ENCODE measurements around the gene ARFIP2. TPM values are rescaled to one million over a fixed set of nuclear protein-coding genes. Genes with fewer than 3 reads are reported as not detected.

ARFIP2 gene
- total RNA-seq, 1 experiment from 2014 or later = 65.2 TPM

DNA sequence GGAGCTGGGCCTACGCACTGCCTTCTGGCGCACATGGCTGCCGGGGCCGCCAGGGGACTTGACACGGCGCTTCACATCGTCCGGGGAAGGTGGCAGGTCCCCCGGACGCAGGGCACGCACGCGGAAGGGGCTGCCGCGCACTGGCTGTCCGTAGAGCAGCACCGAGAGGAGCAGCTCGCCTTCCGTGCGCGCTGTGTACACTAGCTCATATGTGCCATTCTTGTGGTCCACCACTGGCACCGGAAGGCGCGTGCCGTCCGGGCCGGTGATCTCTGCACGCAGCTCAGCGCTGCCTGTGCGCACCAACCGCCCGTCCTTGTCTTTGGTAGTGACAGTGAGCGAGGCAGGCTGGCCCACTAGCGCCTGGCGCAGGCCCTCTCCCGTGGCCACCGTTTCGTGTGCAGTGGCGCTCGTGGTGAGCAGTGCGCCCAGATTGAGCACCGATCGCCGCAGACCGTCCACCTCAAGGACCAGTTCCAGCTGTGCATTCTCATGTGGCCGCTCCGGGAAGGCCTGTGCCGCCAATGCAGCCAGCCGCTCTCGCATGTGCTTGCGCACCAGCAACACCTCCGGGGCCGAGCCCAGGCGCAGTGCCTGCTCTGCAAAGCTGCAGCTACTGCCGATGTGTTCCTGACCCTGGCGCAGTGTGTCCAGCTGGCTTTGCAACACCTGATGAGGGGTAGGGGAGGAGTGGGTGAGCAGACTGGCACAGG, 24.6 kb downstream of the ARFIP2 start:
- ChIA-PET CTCF (no interaction called here), POLR2A (ENCODE audit: unreplicated experiment) (no interaction called here)
- no peak overlapping the region for H3K4me3 ChIP-seq (ENCODE audit: low read length)
- DNase-seq = no peak
- H3K36me3 ChIP-seq (ENCODE audit: low read depth, low read length) = no peaks in the 10 kb centered on the region
- no TSS peak for BruUV-seq (replicated peaks)
- H3K9me3 ChIP-seq (ENCODE audit: low read length) = no peaks in the 10 kb centered on the region
- H3K9me2 ChIP-seq (replicated peaks; ENCODE audit: low read length) = no peaks in the 10 kb centered on the region
- H3K27ac ChIP-seq (ENCODE audit: low read length) = no peak overlapping the region
- no peak for ATAC-seq
- H3K9ac ChIP-seq (ENCODE audit: low read length) = no peak overlapping the region
- H3F3A ChIP-seq (ENCODE audit: low read length, unreplicated experiment) = no peaks in the 10 kb centered on the region
- no peaks in the 10 kb centered on the region for H4K20me1 ChIP-seq (ENCODE audit: low read length)
- H3K27me3 ChIP-seq (ENCODE audit: low read length) = no peaks in the 10 kb centered on the region
- H3K4me1 ChIP-seq (ENCODE audit: insufficient read depth, low read length) = no peaks in the 10 kb centered on the region
- H3K79me2 ChIP-seq (ENCODE audit: low read length) = no peaks in the 10 kb centered on the region
- H3K4me2 ChIP-seq (ENCODE audit: low read length) = no peak overlapping the region
- H2AFZ ChIP-seq (ENCODE audit: low read length) = no peak overlapping the region
- TF ChIP-seq, protein P1, sequence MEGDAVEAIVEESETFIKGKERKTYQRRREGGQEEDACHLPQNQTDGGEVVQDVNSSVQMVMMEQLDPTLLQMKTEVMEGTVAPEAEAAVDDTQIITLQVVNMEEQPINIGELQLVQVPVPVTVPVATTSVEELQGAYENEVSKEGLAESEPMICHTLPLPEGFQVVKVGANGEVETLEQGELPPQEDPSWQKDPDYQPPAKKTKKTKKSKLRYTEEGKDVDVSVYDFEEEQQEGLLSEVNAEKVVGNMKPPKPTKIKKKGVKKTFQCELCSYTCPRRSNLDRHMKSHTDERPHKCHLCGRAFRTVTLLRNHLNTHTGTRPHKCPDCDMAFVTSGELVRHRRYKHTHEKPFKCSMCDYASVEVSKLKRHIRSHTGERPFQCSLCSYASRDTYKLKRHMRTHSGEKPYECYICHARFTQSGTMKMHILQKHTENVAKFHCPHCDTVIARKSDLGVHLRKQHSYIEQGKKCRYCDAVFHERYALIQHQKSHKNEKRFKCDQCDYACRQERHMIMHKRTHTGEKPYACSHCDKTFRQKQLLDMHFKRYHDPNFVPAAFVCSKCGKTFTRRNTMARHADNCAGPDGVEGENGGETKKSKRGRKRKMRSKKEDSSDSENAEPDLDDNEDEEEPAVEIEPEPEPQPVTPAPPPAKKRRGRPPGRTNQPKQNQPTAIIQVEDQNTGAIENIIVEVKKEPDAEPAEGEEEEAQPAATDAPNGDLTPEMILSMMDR (conservative IDR thresholded peaks at IDR 0.05; ENCODE audit: low read depth, low read length) = no peak
- TF ChIP-seq EZH2phosphoT487 (IDR thresholded peaks at IDR 0.05; ENCODE audit: borderline replicate concordance, low read length) = no peak
- no peak for TF ChIP-seq EZH2 (IDR thresholded peaks at IDR 0.05; ENCODE audit: low read length, unreplicated experiment)
- intact Hi-C loops (cut with micrococcal nuclease) = no loop called here

DNA sequence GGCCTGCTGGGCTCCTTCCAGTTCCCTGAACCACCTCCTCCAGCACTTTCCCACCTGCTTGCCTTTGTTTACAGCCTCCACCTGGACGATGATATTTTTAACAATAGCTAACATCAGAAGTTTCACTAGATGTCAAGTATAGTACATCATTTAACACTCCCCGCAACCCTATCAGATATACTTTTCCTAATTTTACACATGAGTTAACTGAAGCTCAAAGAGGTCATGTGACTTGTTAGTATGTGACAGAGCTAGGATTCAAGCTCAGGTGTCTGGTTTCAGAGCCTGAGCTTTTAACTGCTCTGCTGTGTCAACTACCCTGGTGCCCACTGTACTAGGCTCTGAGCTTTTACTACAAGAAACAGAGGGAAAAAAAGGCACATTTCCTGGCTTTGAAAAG, 26.1 kb downstream of the ARFIP2 start:
- no peaks in the 10 kb centered on the region for H3K79me2 ChIP-seq (ENCODE audit: low read length)
- TF ChIP-seq EZH2phosphoT487 (IDR thresholded peaks at IDR 0.05; ENCODE audit: borderline replicate concordance, low read length) (no peak), EZH2 (IDR thresholded peaks at IDR 0.05; ENCODE audit: low read length, unreplicated experiment) (no peak)
- TF ChIP-seq, protein P1 (conservative IDR thresholded peaks at IDR 0.05; ENCODE audit: low read depth, low read length) = no peak
- ATAC-seq (no peak), DNase-seq (no peak)
- no peaks in the 10 kb centered on the region for H3F3A ChIP-seq (ENCODE audit: low read length, unreplicated experiment)
- H3K4me2 ChIP-seq (ENCODE audit: low read length) = no peak overlapping the region
- no peaks in the 10 kb centered on the region for H3K36me3 ChIP-seq (ENCODE audit: low read depth, low read length)
- no peak overlapping the region for H3K4me3 ChIP-seq (ENCODE audit: low read length)
- H3K9me3 ChIP-seq (ENCODE audit: low read length) = no peaks in the 10 kb centered on the region
- ChIA-PET POLR2A (ENCODE audit: unreplicated experiment) (no interaction called here), CTCF (no interaction called here)
- H2AFZ ChIP-seq (ENCODE audit: low read length) = no peak overlapping the region
- H3K9ac ChIP-seq (ENCODE audit: low read length) = no peak overlapping the region
- H3K27ac ChIP-seq (ENCODE audit: low read length) = no peak overlapping the region
- intact Hi-C loops (cut with micrococcal nuclease) = no loop called here
- H3K9me2 ChIP-seq (replicated peaks; ENCODE audit: low read length) = no peaks in the 10 kb centered on the region
- H3K4me1 ChIP-seq (ENCODE audit: insufficient read depth, low read length) = no peaks in the 10 kb centered on the region
- BruUV-seq (replicated peaks) = no TSS peak
- H4K20me1 ChIP-seq (ENCODE audit: low read length) = no peaks in the 10 kb centered on the region
- no peaks in the 10 kb centered on the region for H3K27me3 ChIP-seq (ENCODE audit: low read length)

DNA sequence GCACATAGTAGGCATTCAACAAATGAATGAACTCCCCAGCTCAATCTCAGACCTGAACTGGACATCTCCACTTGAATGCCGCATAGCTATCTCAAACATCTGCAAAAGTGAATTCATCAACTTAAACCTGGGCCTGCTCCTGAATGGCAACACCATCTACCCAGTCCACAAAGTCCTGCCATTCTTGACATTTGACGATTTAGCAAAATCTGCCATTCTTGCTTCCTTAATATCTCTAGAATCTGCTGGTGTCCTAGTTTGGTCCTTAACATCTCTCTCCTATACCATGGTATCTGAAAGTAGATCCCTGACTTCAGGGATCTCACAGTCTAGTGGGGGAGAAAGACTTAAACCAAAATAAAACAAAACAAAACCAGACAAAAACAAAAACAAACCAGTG, 28.0 kb downstream of the ARFIP2 start:
- CTCF ChIA-PET = no interaction called here
- POLR2A ChIA-PET (ENCODE audit: unreplicated experiment) = no interaction called here

More for the DNA sequence above, 28.0 kb downstream of the ARFIP2 start:
- H2AFZ ChIP-seq (ENCODE audit: low read length) = no peak overlapping the region
- no peaks in the 10 kb centered on the region for H3K9me3 ChIP-seq (ENCODE audit: low read length)
- H3K36me3 ChIP-seq (ENCODE audit: low read depth, low read length) = no peaks in the 10 kb centered on the region
- H3K4me1 ChIP-seq (ENCODE audit: insufficient read depth, low read length) = no peaks in the 10 kb centered on the region
- no peak overlapping the region for H3K27ac ChIP-seq (ENCODE audit: low read length)
- intact Hi-C loops (cut with micrococcal nuclease) = no loop called here
- H3K4me3 ChIP-seq (ENCODE audit: low read length) = no peak overlapping the region
- no TSS peak for BruUV-seq (replicated peaks)
- H3K9ac ChIP-seq (ENCODE audit: low read length) = no peak overlapping the region
- no peaks in the 10 kb centered on the region for H3K79me2 ChIP-seq (ENCODE audit: low read length)
- no peak overlapping the region for H3K4me2 ChIP-seq (ENCODE audit: low read length)
- no peak for DNase-seq
- no peaks in the 10 kb centered on the region for H3K27me3 ChIP-seq (ENCODE audit: low read length)
- H3F3A ChIP-seq (ENCODE audit: low read length, unreplicated experiment) = no peaks in the 10 kb centered on the region
- H3K9me2 ChIP-seq (replicated peaks; ENCODE audit: low read length) = no peaks in the 10 kb centered on the region
- no peak for ATAC-seq
- H4K20me1 ChIP-seq (ENCODE audit: low read length) = no peaks in the 10 kb centered on the region
- TF ChIP-seq EZH2 (IDR thresholded peaks at IDR 0.05; ENCODE audit: low read length, unreplicated experiment) (no peak), EZH2phosphoT487 (IDR thresholded peaks at IDR 0.05; ENCODE audit: borderline replicate concordance, low read length) (no peak)
- TF ChIP-seq, protein P1 (conservative IDR thresholded peaks at IDR 0.05; ENCODE audit: low read depth, low read length) = no peak
